ENCODE data around the gene FBXL17. TPM values are rescaled to one million over a fixed set of nuclear protein-coding genes. Genes with fewer than 3 reads are reported as not detected.

The FBXL17 gene
- total and polyA plus RNA-seq, 9 of the 15 experiments (the other 6 are each of a cell fraction or from before 2014, with no cell fraction given): 0.32 to 5.4 (median 1.8) TPM

GRCh38 chr5:108398964-108399363 is 17.1 kb upstream of the FBXL17 start (continued):
- TF ChIP-seq SMC3 (conservative IDR thresholded peaks at IDR 0.05; ENCODE audit: insufficient read depth, low read depth, low read length) (no peak), JUND (IDR thresholded peaks at IDR 0.05; ENCODE audit: borderline replicate concordance, low read depth, low read length) (no peak), JUND (tag; IDR thresholded peaks at IDR 0.05; ENCODE audit: borderline replicate concordance, low read depth, low read length) (no peak), SP1 (CRISPR knock-in tag; IDR thresholded peaks at IDR 0.05) (no peak), ZBTB11 (CRISPR knock-in tag; IDR thresholded peaks at IDR 0.05) (peak in 1 of 3 experiments; percentile 35; a peak in 1 of 6 replicates), ZNF830 (CRISPR knock-in tag; IDR thresholded peaks at IDR 0.05) (no peak), RFX5 (IDR thresholded peaks at IDR 0.05; ENCODE audit: low read depth, low read length) (no peak), ZNF639 (CRISPR knock-in tag; conservative IDR thresholded peaks at IDR 0.05 in 1 of 2, IDR thresholded peaks at IDR 0.05 in 1 of 2) (no peak), PHF20 (IDR thresholded peaks at IDR 0.05; ENCODE audit: partially characterized antibody) (no peak), TOE1 (IDR thresholded peaks at IDR 0.05; ENCODE audit: borderline replicate concordance) (no peak), TOE1 (CRISPR knock-in tag; IDR thresholded peaks at IDR 0.05; ENCODE audit: borderline replicate concordance, low read depth) (no peak), ZKSCAN1 (IDR thresholded peaks at IDR 0.05; ENCODE audit: low read depth, low read length) (no peak), MTF1 (CRISPR knock-in tag; IDR thresholded peaks at IDR 0.05; ENCODE audit: borderline replicate concordance) (no peak), CAMTA2 (CRISPR knock-in tag; conservative IDR thresholded peaks at IDR 0.05) (no peak), PHTF2 (CRISPR knock-in tag; IDR thresholded peaks at IDR 0.05) (no peak), EGR1 (conservative IDR thresholded peaks at IDR 0.05) (no peak), TCF3 (CRISPR knock-in tag; IDR thresholded peaks at IDR 0.05) (peak; percentile 33; the same call in 1 of the 2 replicates), RERE (CRISPR knock-in tag; IDR thresholded peaks at IDR 0.05; ENCODE audit: borderline replicate concordance) (no peak), ZNF707 (CRISPR knock-in tag; conservative IDR thresholded peaks at IDR 0.05) (no peak)

All from K562 (cell line).